Muscle of back (tissue), 11 donors: Measurements from ENCODE around the gene SF3B2. TPM values are rescaled to one million over a fixed set of nuclear protein-coding genes. Genes with fewer than 3 reads are reported as not detected.
A peak's percentile ranks its signal among the peaks of the same experiment; 100 is the strongest.
"Not testable (repeated sequence)": the region's sequence is repeated elsewhere in the genome, so short reads cannot be mapped to it uniquely, and the experiment has no call there.

Experiments
- DNase-seq, 3 donors: peaks; one replicate each; pipeline versions ENCODE4 v3.0.0 to v3.0.0-alpha.2; 2013
- polyA plus RNA-seq, 10 donors: library from polyadenylated mRNA; unstranded; fragments of 120-200 nt; gene quantifications; one replicate each; pipeline ENCODE4 v1.2.1, GENCODE V29; 2013; ENCODE audit not compliant: insufficient read length in 10 of 10

SF3B2 gene
- polyA plus RNA-seq, 10 donors = 119 to 163 (median 138) TPM

DNA sequence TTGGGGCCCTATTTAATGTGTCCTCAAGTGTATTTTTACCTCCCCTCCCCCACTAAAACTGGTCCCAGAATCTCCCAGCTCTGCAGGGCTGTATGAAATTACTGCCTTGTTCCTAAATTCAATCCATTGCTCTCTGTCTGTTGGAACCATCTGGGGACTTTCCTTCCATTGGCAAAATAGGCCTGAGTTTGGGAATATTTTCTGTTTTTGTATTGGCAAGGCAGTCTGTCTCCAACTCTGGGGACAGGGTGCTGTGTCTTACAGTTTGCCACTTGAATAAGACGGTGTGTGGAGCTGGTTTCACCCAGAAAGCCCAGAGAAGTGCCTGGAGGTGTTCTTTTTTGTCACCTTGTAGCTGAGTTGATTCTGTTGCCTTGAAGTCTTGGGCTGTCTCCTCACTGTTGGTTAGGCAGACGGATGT, 19.2 kb downstream of the SF3B2 start:
- DNase-seq = no peak

DNA sequence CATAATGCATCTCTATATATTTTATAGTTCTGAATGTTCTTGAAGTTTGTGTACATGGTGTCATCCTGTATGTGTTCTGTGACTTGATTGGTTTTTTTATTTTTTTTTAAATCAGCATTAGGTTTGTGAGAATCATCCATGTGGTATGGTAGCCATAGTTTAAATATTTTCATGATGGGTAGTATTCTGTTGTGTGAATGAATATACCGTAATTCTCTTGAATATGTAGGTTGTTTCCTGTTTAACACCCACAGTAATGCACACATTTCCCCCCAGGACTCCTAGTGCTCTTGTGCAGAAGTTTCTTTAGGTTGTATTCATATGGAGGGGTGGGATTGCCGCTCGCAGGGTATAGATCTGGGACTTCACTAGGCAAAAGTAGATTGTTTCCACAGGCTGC, 19.9 kb downstream of the SF3B2 start:
- DNase-seq = no peak

DNA sequence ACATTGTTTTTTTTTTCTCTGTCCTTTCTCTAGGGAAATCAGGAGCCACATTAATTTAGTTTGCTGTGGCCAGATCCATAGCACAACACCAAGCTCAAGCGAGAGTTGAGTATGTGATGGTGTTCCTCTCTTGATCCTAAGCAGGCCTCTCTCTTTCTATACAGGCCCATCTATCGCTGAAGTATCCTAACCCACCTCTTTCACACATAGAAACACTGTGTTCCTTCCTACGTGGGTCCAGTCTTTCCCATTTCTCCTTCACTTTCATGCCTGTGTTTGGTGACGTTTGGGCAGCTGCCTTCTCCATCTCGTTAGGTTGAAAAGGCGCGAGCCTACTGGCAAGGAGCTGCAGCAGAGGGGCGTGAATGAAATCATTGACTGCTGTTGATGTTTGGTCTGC, 20.4 kb downstream of the SF3B2 start:
- DNase-seq = no peak

DNA sequence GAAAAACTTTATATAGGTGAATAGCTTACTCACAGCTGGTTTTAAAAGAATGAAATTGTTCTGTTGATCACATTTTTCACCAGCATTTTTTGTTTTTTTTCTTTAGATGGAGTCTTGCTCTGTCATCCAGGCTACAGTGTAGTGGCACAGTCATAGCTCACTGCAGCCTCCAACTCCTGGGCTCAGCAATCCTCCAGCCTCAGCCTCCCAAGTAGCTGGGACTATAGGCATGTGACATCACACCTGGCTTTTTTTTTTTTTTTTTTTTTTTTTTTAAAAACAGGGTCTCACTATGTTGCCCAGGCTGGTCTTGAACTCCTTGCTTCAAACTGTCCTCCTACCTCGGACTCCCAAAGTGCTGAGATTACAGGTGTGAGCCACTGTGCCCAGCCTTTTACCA, 21.5 kb downstream of the SF3B2 start:
- DNase-seq = no peak

DNA sequence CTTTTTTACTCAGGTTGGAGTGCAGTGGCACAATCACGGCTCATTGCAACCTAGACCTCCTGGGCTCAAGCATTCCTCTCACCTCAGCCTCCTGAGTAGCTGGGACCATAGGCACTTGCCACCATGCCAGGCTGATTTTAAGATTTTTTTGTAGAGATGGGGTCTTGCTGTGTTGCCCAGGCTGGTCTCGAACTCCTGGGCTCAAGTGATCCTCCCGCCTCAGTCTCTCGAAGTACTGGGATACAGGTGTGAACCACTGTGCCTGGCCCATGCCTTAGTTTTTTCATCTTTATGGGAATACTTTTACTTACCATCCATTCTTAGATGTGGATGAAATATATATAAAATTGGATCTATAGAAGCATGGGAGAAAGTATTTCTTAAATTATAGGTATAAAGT, 23.1 kb downstream of the SF3B2 start:
- no peak for DNase-seq

DNA sequence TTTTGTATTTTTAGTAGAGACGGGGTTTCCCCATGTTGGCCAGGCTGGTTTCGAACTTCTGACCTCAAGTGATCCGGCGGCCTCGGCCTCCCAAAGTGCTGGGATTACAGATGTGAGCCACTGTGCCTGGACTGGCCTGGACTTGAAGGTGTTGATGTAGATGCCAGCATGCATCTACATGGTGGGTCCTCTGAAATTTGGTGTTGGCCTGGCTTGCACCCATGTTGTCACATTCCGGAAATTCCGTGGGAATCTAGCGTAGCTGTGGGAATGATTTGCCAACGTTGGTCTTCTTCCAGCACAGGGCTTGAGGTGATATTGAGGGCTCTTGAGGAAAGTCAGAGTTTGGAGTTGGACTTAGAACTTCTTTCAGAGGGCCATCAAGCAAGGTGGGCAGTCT, 24.4 kb downstream of the SF3B2 start:
- DNase-seq = no peak

DNA sequence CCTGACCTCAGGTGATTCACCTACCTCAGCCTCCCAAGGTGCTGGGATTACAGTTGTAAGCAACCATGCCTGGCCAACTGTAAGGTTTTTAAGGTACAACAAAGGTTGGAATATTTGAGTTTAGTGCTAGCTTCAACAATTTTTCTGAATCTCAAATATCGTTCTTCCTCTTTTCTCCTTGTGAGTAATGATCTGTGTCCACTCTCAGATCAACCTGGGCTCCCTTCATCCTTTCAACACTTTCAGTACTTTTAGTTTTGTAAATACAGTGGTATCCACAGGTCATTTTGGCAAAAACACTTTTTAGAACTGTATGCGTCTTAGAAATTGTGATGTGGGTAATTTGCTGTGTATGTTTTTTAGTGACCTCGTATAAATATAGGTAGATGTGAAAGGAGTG, 25.8 kb downstream of the SF3B2 start:
- DNase-seq = no peak

DNA sequence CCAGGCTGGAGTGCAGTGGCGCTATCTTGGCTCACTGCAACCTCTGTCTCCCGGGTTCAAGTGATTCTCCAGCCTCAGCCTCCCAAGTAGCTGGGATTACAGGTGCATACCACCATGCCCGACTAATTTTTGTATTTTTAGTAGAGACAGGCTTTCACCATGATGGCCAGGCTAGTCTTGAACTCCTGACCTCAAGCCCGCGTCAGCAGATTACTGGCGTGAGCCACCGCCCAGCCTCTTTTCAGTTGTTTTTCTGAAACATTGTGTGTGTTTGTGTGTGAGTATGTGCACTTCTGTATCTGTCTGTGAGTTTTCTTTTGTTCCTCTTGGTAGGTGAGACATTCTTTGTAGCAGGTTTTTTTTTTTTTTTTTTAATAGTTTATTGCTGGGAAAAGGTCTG, 26.8 kb downstream of the SF3B2 start:
- not testable (repeated sequence) for DNase-seq

DNA sequence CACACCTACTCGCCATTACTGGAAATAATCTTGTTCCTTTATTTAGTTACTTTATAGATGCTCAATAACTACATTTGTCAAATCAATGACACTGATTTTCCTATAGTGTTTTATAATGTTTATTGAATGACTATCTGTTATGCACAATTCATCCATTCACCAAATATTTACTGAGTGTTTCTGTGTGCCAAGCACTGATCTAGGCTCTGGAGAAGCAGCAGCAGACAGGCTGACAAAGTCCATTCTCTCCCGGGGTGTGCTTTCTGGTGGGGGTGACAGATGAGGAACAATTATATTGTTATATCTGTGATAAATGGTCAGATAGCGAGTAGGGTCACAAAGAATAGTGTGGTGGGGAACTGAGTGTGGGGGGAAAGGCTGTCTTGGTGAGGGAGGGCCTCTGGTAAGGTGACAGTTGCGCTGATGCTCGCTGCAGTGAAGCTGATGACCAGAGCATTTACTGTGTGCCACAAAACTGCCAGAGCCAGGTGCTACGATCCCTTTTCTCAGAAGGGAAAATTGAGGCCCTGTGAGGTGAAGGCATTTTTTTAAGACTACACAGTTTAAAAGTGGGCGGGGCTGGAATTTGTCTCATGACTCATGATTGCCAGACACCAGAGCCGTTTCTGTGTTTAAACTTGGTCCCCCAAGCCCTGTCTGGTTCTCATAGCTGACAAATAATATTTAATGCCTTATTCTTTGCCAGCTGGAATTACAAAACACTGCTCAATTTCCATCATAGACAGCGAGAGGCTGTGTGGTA, 28.1 kb downstream of the SF3B2 start:
- peak; percentile 13 to 56 (median 19) for DNase-seq

DNA sequence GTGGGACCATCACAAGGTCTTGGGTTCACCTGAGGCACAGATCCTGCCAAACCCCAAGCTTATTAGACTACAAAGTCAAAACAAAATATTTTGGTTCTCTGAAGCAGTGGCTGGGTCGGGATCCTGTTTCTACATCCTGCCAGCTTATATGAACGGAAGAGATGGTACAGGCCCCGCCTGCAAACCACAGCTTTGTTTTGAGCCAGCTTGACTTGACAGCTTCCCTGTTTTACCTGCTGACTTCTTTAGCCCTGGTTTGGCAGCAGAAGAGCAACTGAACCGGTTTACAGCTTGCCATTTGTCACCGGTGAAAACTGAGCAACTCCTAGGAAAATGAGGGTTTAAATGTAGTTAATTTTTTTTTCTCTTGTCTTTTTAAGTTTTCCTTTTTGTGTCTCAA, 29.3 kb downstream of the SF3B2 start:
- DNase-seq = peak in 2 of 3 donors; percentile 13 to 31

DNA sequence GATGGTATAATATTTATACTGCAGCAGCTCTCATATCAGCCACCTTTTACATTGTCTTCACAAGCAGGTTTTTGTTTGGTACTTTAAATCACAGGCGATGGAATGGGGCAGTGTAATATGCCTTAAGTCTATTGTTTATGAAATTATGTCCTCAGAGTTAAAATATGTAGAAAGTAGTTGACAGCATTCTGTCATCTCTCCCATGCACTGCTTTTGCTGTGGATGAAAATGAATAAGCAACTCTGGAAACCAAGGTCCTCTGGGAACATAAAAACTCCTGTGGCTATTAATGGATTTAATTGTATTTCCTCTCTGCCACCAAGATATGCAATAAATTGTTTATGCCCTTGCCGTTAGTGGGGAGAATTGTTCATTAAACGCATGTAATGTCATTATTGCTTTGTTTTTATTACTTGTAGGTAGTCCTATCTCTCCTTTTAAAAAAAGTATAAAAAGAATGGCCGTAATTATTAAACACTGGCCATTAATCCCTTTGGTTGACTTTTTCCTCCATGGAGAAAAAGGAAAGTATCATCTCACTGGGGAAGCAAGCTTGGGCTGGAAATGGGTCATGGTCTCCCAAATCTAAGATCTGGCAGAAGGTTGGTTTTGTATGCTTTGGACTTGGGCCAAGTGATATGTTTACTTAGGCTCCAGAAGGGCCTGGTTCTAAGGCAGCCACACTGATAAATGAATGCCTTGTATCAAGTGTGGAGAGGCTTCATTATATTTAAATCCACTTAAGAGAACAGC, 31.0 kb downstream of the SF3B2 start:
- DNase-seq = no peak

DNA sequence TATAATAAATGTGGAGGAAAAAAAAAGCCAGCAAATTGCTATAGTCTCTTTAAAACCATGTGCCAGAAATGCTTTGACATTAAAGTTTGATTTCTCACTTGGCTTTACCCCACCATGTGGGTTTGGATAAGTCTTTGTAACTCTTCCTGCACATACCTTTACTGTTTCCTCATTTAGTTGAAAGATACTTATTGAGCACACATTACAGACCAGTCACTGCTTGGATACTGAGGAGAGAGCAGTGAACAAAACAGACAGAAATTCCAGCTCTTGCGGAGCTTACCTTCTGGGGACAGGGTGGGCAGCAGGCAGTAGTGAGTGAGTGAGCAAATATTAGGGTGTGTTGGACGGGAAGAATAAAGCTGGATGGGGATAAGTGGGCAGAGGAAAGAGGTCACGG, 31.6 kb downstream of the SF3B2 start:
- DNase-seq = no peak

DNA sequence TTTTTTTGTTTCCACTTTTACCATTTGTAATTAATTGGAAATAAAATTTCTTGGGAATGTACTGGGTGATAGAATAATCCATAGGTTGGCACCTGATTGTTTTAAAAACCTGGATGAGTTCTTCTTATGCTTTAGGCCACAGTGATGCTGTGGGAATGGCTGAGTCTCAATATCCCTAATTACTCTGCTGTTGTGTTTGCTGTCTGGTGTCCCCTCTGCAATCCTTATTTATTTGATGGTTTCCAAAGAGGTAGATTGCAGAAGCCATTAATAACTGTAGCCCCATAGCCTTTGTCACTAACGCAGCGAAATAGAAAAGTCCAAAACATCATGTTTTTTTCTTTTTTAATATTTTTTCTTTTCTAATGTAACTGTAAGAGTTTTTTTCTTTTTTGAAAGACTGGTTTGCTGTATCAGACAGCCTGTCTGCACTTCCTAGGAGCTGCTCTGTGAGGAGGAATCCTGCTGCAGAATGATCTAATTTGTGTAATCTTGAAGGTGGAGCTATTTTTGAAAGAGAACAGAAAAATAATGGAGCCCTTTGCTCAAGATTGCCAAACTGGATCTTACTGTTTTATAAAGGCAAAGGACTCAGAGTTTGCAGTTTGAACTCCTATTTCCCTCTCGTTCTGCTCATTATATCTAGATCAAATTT, 32.8 kb downstream of the SF3B2 start:
- no peak for DNase-seq

DNA sequence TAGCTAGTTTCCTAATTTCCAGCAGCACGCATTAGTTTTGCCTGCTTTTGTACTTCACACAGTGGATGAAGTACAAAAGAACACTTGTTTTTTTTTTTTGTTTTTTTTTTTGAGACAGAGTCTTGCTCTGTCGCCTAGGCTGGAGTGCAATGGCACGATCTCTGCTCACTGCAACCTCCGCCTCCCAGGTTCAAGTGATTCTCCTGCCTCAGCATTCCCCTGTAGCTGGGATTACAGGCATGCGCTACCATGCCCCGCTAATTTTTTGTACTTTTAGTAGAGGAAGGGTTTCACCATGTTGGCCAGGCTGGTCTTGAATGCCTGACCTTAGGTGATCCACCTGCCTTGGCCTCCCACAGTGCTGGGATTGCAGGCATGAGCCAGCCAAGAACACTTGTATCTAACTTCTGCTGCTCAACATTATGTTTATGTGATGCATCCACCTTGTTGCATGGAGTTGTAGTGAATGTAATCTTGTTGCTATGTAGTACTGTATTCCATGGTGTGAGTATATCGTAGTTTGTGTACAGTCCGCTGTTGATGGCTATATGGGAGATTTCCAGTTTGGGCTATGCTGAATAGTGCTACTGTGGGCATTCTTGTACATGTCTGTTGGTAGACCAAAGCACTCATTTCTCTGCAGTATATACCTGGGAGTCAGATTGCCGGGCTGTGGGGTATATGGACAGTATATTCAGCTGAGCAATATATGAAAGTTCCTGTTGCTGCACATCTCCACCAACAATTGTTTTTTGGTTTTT, 35.2 kb downstream of the SF3B2 start:
- DNase-seq = no peak

DNA sequence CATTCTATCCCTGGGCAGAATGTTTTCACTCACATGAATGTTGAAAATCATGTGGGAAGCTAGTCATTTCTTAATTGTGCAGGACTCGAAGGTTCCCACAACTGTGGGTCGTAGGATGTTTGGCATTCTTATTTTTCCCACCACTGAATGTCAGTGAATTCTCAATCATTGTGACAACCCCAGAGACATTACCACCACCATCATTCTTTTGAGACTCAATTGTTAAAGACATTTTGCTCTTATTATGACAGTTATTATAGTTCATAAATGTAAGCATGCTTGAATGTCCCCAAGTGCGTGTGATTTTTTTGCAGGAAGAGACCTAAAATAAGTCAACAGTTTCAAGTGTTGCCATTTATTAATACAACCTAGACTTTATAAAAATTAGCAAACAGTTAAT, 36.9 kb downstream of the SF3B2 start:
- no peak for DNase-seq

DNA sequence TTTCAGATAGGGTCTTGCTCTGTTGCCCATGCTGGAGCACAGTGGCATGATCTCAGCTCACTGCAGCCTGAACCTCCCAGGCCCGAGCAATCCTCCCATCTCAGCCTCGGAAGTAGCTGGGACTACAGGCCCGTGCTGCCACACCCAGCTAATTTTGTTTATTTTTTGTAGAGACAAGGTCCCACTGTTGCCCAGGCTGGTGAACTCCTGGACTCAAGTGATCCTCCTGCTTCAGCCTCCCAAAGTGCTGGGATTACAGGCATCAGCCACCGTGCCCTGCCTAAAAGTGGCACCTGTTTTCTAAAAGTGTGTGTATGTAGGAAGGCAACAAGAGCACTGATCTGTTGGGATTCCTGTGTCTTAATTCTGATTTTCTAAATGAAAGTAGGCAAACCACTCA, 38.1 kb downstream of the SF3B2 start:
- DNase-seq = no peak

DNA sequence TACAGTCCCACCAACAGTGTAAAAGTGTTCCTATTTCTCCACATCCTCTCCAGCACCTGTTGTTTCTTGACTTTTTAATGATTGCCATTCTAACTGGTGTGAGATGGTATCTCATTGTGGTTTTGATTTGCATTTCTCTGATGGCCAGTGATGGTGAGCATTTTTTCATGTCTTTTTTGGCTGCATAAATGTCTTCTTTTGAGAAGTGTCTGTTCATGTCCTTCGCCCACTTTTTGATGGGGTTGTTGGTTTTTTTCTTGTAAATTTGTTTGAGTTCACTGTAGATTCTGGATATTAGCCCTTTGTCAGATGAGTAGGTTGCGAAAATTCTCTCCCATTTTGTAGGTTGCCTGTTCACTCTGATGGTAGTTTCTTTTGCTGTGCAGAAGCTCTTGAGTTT, 40.0 kb downstream of the SF3B2 start:
- not testable (repeated sequence) for DNase-seq

DNA sequence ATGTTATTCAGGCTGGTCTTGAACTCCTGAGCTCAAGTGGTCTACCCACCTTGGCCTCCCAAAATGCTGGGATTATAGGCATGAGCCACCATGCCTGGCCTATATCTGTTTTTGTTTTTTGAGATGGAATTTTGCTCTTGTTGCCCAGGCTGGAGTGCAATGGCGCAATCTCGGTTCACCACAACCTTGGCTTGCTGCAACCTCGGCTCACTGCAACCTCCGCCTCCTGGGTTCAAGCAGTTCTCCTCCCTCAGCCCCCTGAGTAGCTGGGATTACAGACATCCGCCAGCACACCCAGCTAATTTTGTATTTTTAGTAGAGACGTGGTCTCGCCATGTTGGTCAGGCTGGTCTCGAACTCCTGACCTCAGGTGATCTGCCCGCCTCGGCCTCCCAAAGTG, 47.6 kb downstream of the SF3B2 start:
- not testable (repeated sequence) for DNase-seq

DNA sequence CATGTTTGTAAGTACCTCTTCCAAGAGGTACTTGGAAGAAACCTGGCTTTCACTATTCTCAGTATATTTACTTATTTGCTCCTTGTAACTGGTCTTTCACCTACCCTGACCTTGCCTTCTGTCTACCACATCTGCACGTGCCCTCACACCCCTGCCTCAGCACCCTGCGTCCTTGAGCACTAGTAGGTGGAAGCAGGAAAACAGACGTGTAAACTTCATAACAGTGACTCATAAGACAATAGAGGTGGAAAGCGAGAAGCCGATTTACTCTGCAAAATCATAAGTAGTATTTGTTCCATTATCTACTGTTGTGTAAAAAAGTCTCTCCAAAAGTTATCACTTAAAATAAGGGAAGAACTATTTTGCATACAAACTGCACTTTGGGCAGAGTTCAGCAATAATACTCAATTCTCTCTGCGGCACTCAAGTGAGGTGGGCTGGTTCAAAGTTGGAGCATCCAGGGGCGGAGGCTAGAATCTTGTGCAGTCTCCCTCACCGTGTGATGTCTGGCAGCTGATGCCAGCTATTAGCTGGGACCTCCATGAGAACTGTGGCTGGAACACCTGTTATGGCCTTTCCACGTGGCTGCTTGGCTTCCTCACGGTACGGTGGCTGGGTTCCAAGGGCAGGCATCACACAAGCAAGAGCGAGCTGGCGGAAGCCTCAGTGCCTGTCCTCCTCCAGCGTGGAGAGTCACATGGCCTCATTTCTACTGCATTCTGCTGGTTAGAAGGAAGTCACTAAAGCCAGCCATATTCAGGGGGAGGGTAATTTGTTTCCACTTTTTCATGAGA, 48.3 kb downstream of the SF3B2 start:
- peak in 2 of 3 donors; percentile 50 to 67 for DNase-seq

DNA sequence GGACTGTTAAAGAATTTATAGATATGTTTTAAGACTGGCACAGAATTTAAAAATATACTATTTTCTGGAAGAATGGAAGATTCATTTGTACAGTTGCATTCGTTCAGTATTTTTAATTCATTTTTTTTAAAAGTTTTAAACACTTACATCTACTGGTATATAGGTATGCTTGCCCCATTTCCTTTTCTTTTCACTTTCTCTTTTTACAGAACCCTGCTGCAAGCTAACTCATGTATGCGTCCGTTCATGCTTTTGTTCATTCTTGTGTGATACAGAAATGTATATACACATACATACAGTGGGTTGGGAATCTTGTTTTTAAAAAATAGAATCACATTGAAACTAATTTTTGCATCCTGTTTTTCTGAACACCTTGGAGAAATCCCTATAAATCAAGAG, 48.9 kb downstream of the SF3B2 start:
- DNase-seq = no peak

DNA sequence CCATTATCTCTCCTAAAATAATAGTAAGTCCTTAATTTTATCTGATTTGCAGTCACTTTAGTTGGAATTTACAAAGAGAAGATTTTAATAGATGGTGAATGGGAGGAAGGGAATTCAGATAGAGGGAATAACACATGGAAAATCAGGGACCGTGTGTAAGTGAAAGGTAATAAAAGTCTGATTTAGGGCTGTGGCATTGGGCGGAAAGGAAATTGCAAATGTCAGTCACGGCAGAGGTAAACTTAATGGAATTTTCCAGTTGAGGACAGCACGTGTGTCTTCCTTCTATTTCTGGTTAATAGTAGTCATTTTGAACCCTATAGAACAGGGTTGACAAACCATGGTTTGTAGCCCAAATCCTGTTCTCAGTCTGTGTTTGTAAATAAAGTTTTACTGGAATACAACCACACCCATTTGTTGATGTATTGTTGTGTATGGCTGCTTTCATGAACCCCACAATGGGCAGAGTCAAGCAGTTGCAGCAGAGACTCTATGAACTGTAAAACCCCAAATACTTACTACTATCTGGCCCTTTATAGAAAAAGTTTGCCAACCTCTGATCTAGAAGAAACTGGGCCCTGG, 52.0 kb downstream of the SF3B2 start:
- DNase-seq = no peak
